OCI-LY1 (cell line): ENCODE results near the gene ZSCAN10.
"Not testable (repeated sequence)": the region's sequence is repeated elsewhere in the genome, so short reads cannot be mapped to it uniquely, and the experiment has no call there.

Source experiments
- H2AFZ ChIP-seq: fragments of 200-600 bp; sonication (generic), shearing (Covaris generic); 2 replicates; pipeline ENCODE4 v1.6.0; 2014; ENCODE audit warnings: antibody characterized with exemption, mild to moderate bottlenecking, low read length
- H3F3A ChIP-seq: fragments of 200-600 bp; sonication (generic), shearing (Covaris generic); 2 replicates; pipeline ENCODE4 v1.6.0; 2014; ENCODE audit warnings: mild to moderate bottlenecking, antibody characterized with exemption, low read length, moderate library complexity; ENCODE audit not compliant: insufficient read depth
- H3K27ac ChIP-seq: fragments of 200-600 bp; sonication (generic); 2 replicates; pipeline ENCODE4 v1.5.1; 2014; ENCODE audit warnings: low read length, mixed run types, mild to moderate bottlenecking, low read depth; ENCODE audit not compliant: poor library complexity, severe bottlenecking
- H3K27me3 ChIP-seq: fragments of 200-600 bp; sonication (generic); 2 replicates; pipeline ENCODE4 v1.6.0; 2014; ENCODE audit warnings: antibody characterized with exemption, mild to moderate bottlenecking, low read length, moderate library complexity; ENCODE audit not compliant: insufficient read depth
- H3K36me3 ChIP-seq: fragments of 200-600 bp; sonication (generic); 2 replicates; pipeline ENCODE4 v1.6.1; 2014; ENCODE audit warnings: mild to moderate bottlenecking, antibody characterized with exemption, low read length, moderate library complexity, mixed read lengths; ENCODE audit not compliant: insufficient read depth
- H3K4me1 ChIP-seq: fragments of 200-600 bp; sonication (generic); 2 replicates; pipeline ENCODE4 v1.5.1; 2014; ENCODE audit warnings: mild to moderate bottlenecking, low read length, moderate library complexity; ENCODE audit not compliant: insufficient read depth, severe bottlenecking
- H3K4me2 ChIP-seq: fragments of 200-600 bp; sonication (generic), shearing (Covaris generic); 2 replicates; pipeline ENCODE4 v1.6.1; 2014; ENCODE audit warnings: low read length
- H3K4me3 ChIP-seq: fragments of 200-600 bp; sonication (generic); 2 replicates; pipeline ENCODE4 v1.5.1; 2014; ENCODE audit warnings: low read length, low read depth, mild to moderate bottlenecking, mixed read lengths; ENCODE audit not compliant: poor library complexity, severe bottlenecking
- H3K79me2 ChIP-seq: fragments of 200-600 bp; shearing (Covaris generic); 2 replicates; pipeline ENCODE4 v1.6.1; 2016; ENCODE audit warnings: mixed run types, low read length, mixed read lengths; ENCODE audit not compliant: insufficient read depth
- H3K9ac ChIP-seq: fragments of 200-600 bp; sonication (generic), shearing (Covaris generic); 2 replicates; pipeline ENCODE4 v1.6.1; 2014; ENCODE audit warnings: mild to moderate bottlenecking, low read length, mixed read lengths
- H3K9me2 ChIP-seq: fragments of 200-600 bp; sonication (generic), shearing (Covaris generic); 2 replicates; pipeline ENCODE4 v1.6.1; 2014; ENCODE audit warnings: low read depth, mild to moderate bottlenecking, low read length, mixed read lengths
- H3K9me3 ChIP-seq: fragments of 200-600 bp; shearing (Covaris generic); 2 replicates; pipeline ENCODE4 v1.6.1; 2014; ENCODE audit warnings: low read length, mixed read lengths
- H4K20me1 ChIP-seq: fragments of 200-600 bp; sonication (generic), shearing (Covaris generic); 2 replicates; pipeline ENCODE4 v1.6.0; 2016; ENCODE audit warnings: mild to moderate bottlenecking, low read length; ENCODE audit not compliant: insufficient read depth
- CTCF ChIP-seq: fragments of 200-600 bp; sonication (generic), shearing (Covaris generic); IDR thresholded peaks from 2 replicates; pipeline ENCODE4 v1.5.1; 2017; ENCODE audit warnings: mild to moderate bottlenecking, antibody characterized with exemption, low read length, moderate library complexity, mixed read lengths
- EZH2 ChIP-seq: fragments of 200-600 bp; sonication (generic), shearing (Covaris generic); IDR thresholded peaks from 2 replicates; pipeline ENCODE4 v1.8.0; 2017; ENCODE audit warnings: borderline replicate concordance, mixed run types, mild to moderate bottlenecking, antibody characterized with exemption, low read length, moderate library complexity, mixed read lengths

ZSCAN10 gene

GRCh38 chr16:3140603-3141427, 41.7 kb upstream of the ZSCAN10 start:
- Histone ChIP-seq H3K4me3 (no peak overlapping the region), H3K36me3 (peaks cover 17% of the 10 kb centered on the region), H3K9me2 (no peaks in the 10 kb centered on the region), H3K4me2 (no peak overlapping the region), H3F3A (no peaks in the 10 kb centered on the region), H3K27ac (no peak overlapping the region), H3K4me1 (peaks cover 4% of the 10 kb centered on the region), H4K20me1 (no peaks in the 10 kb centered on the region), H3K79me2 (no peaks in the 10 kb centered on the region), H2AFZ (no peak overlapping the region), H3K9ac (no peak overlapping the region), H3K27me3 (peaks cover 16% of the 10 kb centered on the region; the same call in 1 of the 2 replicates), H3K9me3 (no peaks in the 10 kb centered on the region)
- TF ChIP-seq CTCF, result no peak
- no peak for TF ChIP-seq EZH2

DNA sequence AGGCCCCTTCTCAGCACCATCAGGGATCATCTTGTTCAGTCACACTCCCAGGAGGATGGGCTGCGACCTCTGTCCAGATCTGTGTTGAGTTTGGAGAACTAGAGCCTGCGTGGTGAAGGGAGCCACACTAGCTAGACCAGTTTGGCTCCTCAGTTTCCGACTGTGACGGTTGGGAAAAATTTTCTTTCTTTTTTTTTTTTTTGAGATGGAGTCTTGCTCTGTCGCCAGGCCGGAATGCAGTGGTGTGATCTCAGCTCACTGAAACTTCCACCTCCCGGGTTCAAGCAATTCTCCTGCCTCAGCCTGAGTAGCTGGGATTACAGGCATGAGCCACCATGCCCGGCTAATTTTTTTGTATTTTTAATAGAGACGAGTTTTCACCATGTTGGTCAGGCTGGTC, 40.5 kb upstream of the ZSCAN10 start:
- not testable (repeated sequence) for H3K79me2 ChIP-seq, H3K9me2 ChIP-seq, H2AFZ ChIP-seq, H3F3A ChIP-seq, H4K20me1 ChIP-seq, H3K9me3 ChIP-seq, H3K27ac ChIP-seq, H3K4me3 ChIP-seq, H3K9ac ChIP-seq, H3K27me3 ChIP-seq, H3K4me2 ChIP-seq
- Histone ChIP-seq H3K36me3 (peaks cover 17% of the 10 kb centered on the region), H3K4me1 (peaks cover 10% of the 10 kb centered on the region)

DNA sequence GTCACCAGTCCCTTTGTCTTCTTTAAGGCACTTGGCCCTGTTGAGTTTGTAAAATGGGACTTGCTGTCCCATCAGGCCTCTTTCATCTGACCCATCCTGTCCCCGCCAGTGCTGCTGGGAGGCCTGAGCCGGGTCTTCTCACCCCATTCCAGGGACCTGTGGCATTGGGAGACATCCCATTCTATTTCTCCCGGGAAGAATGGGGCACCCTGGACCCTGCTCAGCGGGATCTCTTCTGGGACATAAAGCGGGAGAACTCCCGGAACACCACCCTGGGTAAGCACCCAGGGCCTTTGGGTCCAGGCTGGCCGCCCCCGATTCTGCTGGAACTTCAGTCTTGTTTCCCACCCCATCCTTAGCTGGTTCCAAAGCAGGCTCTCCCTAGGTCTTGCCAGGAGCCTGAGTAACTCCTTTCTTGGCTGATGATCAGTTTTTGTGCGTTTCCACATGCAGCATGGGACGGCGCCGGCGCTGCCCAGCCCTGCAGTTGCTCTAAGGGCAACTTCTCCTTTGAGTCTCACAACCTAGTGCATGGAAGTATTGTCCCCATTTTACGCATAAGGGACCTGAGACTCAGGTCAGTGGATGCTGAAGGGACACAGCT, 39.8 kb upstream of the ZSCAN10 start:
- Histone ChIP-seq H3K27ac (no peak overlapping the region), H3K9ac (no peak overlapping the region), H4K20me1 (no peaks in the 10 kb centered on the region), H2AFZ (no peak overlapping the region), H3K27me3 (no peaks in the 10 kb centered on the region), H3F3A (no peaks in the 10 kb centered on the region), H3K9me2 (no peaks in the 10 kb centered on the region), H3K79me2 (peaks cover 7% of the 10 kb centered on the region), H3K4me1 (peaks cover 12% of the 10 kb centered on the region), H3K36me3 (peaks cover 17% of the 10 kb centered on the region), H3K4me3 (no peak overlapping the region), H3K9me3 (no peaks in the 10 kb centered on the region), H3K4me2 (no peak overlapping the region)
- TF ChIP-seq EZH2 (no peak), CTCF (no peak)
